ENCODE results near the gene TRMT61B. TPM values are rescaled to one million over a fixed set of nuclear protein-coding genes. Genes with fewer than 3 reads are reported as not detected.
A peak's percentile ranks its signal among the peaks of the same experiment; 100 is the strongest.

Gene TRMT61B
- total RNA-seq, 4 donors from 2014 or later = 8.6 to 20.3 (median 12.7) TPM

DNA sequence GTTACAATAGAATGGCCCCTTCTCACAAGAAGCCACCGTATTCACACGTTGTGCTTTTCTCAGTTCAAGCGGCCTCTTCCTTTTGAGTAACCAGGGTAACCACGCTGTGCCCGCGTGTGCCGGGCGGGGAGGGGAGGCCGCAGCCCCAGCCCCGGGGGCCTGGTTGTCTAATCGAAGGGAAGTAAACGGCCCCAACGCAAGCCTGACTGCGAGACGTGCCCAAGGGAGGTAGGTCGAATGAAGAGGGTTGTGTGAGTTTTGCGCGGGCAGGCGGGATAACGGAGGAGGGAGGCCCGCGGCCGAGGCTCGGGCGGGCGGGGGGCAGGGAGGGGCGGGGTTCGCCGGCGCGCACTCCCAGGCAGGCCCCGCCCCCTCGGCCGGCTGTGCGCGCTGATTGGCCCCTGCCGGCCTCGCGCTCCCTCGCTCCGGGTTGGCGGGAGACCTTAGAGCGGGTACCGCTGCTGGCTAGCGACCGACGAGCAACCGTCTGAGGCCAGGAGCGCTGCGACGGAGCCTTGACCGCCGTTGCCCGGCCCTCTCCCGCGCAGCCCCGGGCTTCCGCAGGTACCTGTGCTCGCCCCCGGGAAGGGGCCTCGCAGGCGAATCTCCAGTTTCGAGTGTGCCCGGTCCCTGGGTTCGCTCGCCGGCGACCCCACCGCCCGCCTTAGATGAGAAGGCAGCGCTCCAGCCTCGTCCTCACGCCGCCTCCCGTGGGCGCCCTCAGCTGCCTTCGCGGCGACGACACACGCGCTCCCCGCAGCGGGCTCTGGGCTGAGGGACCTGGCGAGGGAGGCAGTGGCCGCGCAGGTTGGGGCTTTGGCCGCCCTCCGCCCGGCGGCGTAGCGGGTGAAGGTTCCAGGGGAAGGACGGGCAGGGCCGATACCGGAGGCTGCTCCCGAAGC is 59.5 kb downstream of the TRMT61B start, which contains the start of gene SPDYA:
Gene SPDYA, plus strand, starts transcription at position 451 of the 902 bp plus-strand sequence. CDS start 5,181 bp downstream, outside the sequence.
- 0% methylated on average over 1 to 3 of the region's 97 CpGs for WGBS, 2 donors (ENCODE audit: low coverage in 1 of 2)
- H3K9me3 ChIP-seq = no peaks in the 10 kb centered on the region
- peaks cover 0 to 21% (median 6%) of the 10 kb centered on the region in 3 donors for H3K4me1 ChIP-seq
- peak; percentile 94 for ATAC-seq
- peak within 1 kb of the TSS; percentile 32 to 56 for H3K4me3 ChIP-seq
- H3K27me3 ChIP-seq = no peaks in the 10 kb centered on the region
- H3K27ac ChIP-seq = peak within 1 kb of the TSS in 3 of 4 donors; percentile 4 to 77 (median 71)
- TF ChIP-seq EP300 (IDR thresholded peaks at IDR 0.05) = no peak
- peak in 1 of 2 donors; percentile 6 for TF ChIP-seq POLR2A (IDR thresholded peaks at IDR 0.05)
- TF ChIP-seq POLR2AphosphoS5 (IDR thresholded peaks at IDR 0.05) = peak; percentile 25
- TF ChIP-seq, protein P1, sequence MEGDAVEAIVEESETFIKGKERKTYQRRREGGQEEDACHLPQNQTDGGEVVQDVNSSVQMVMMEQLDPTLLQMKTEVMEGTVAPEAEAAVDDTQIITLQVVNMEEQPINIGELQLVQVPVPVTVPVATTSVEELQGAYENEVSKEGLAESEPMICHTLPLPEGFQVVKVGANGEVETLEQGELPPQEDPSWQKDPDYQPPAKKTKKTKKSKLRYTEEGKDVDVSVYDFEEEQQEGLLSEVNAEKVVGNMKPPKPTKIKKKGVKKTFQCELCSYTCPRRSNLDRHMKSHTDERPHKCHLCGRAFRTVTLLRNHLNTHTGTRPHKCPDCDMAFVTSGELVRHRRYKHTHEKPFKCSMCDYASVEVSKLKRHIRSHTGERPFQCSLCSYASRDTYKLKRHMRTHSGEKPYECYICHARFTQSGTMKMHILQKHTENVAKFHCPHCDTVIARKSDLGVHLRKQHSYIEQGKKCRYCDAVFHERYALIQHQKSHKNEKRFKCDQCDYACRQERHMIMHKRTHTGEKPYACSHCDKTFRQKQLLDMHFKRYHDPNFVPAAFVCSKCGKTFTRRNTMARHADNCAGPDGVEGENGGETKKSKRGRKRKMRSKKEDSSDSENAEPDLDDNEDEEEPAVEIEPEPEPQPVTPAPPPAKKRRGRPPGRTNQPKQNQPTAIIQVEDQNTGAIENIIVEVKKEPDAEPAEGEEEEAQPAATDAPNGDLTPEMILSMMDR (IDR thresholded peaks at IDR 0.05) = peak in 2 of 4 experiments; percentile 8 to 27
- peaks cover 0 to 16% of the 10 kb centered on the region in 2 donors for H3K36me3 ChIP-seq

DNA sequence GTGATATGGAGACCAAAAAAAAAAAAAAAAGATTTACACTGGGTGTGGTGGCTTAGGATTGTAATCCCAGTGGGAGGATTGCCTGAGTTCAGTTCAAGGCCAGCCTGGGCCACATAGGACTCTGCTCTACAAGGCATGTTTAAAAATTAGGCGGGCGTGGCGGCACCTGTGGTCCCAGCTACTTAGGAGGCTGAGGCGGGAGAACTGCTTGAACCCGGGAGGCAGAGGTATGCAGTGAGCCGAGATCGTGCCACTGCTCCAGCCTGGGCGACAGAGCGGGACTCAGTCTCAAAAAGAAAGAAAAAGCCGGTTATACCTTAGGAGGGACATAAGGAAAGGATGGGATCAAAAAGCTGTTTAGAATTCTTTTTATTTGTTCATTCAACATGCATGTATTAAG is 60.2 kb downstream of the TRMT61B start:
- no peak for ATAC-seq
- Histone ChIP-seq H3K36me3 (peaks cover 0 to 23% of the 10 kb centered on the region in 2 donors), H3K27me3 (no peaks in the 10 kb centered on the region), H3K4me3 (peak overlapping the region in 1 of 2 donors; percentile 56), H3K4me1 (peaks cover 0 to 21% (median 6%) of the 10 kb centered on the region in 3 donors), H3K9me3 (no peaks in the 10 kb centered on the region), H3K27ac (peak overlapping the region in 2 of 4 donors; percentile 71 to 77)
- TF ChIP-seq POLR2AphosphoS5 (IDR thresholded peaks at IDR 0.05) (no peak), POLR2A (IDR thresholded peaks at IDR 0.05) (no peak), EP300 (IDR thresholded peaks at IDR 0.05) (no peak)
- TF ChIP-seq, protein P1 (IDR thresholded peaks at IDR 0.05) = no peak
- WGBS, 2 donors (ENCODE audit: low coverage in 1 of 2) = 54 to 79% methylated on average over 7 to 10 of the region's 10 CpGs

DNA sequence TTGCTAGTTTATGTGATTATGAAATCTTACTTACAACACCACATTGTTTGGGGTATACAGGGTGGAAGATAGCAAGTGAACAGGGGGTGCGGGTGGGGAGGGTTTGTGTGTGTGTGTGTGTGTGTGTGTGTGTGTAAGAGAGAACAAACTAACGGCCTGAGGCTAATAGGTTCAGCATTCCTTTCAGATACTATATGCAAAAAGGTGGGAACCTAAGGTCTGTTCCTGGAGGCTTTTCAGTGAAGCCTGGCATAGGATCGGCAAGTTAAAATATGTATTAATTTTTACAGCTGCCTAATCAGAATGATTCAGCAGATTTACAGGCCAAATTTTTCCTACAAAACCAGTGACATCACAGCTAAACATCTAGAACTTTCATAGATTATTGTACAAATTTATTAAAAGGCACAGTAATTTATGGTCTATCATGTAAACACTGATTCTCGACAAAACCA is 67.1 kb downstream of the TRMT61B start:
- Histone ChIP-seq H3K36me3 (peaks cover 0 to 79% of the 10 kb centered on the region in 2 donors), H3K4me3 (no peak overlapping the region), H3K27ac (peak overlapping the region; percentile 38 to 64 (median 55)), H3K27me3 (no peaks in the 10 kb centered on the region), H3K4me1 (peaks cover 0 to 35% (median 12%) of the 10 kb centered on the region in 3 donors), H3K9me3 (no peaks in the 10 kb centered on the region)
- ATAC-seq = no peak
- TF ChIP-seq, protein P1 (IDR thresholded peaks at IDR 0.05) = no peak
- TF ChIP-seq POLR2AphosphoS5 (IDR thresholded peaks at IDR 0.05) (no peak), EP300 (IDR thresholded peaks at IDR 0.05) (no peak), POLR2A (IDR thresholded peaks at IDR 0.05) (no peak)
- 40 to 45% methylated on average over 3 to 4 of the region's 4 CpGs for WGBS, 2 donors (ENCODE audit: low coverage in 1 of 2)

DNA sequence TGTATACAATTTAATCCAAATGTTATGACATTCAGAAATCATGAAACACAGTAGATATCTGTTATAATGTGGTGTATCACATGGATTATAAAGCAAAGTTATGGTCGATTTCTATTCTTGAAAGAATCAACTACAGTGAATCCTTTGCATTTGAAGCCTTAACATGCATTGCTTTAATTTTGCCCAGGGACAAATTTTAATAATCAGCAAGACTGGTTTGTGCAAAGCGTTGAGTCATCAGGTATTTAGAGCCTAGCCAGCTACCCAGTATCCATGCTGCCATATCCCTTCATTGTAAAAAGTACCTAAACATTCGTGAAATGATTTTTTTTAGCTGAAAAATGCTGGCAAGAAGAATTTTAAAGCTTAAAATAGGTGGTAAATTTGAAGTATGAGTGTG is 68.4 kb downstream of the TRMT61B start:
- no peak for TF ChIP-seq EP300 (IDR thresholded peaks at IDR 0.05)
- TF ChIP-seq, protein P1 (IDR thresholded peaks at IDR 0.05) = no peak
- TF ChIP-seq POLR2AphosphoS5 (IDR thresholded peaks at IDR 0.05) = no peak
- no peak for TF ChIP-seq POLR2A (IDR thresholded peaks at IDR 0.05)
- 67 to 77% methylated on average over 3 of the region's 3 CpGs for whole genome bisulfite sequencing, 2 donors (ENCODE audit: low coverage in 1 of 2)
- no peak for ATAC-seq
- H3K4me1 ChIP-seq = peaks cover 0 to 35% (median 12%) of the 10 kb centered on the region in 3 donors
- H3K9me3 ChIP-seq = no peaks in the 10 kb centered on the region
- no peak overlapping the region for H3K4me3 ChIP-seq
- H3K36me3 ChIP-seq = peaks cover 0 to 87% of the 10 kb centered on the region in 2 donors
- no peaks in the 10 kb centered on the region for H3K27me3 ChIP-seq
- H3K27ac ChIP-seq = peak overlapping the region in 2 of 4 donors; percentile 35 to 51

Small RNA genes within 50 kb of the gene (small RNA-seq; reads per million reads assigned to genes)
- gene SNORD92 = 634 to 861 (median 822) reads per million in 4 donors

Other genes starting within 250 kb of the TRMT61B start
- 1,000 to 10,000 TPM in 1 of 4 donors, 100 to 1,000 TPM in 3; 524 to 1,194 (median 837) TPM for gene PPP1CB, start 118.5 kb downstream of the TRMT61B start, total RNA-seq
- gene SPDYA, start 59.5 kb downstream of the TRMT61B start, total RNA-seq = 1 to 10 TPM; 1.0 to 3.9 (median 2.1) TPM
- gene WDR43, start 24.4 kb upstream of the TRMT61B start, total RNA-seq = 10 to 100 TPM; 29.6 to 51.7 (median 39.0) TPM
- gene TOGARAM2, start 111.0 kb upstream of the TRMT61B start, total RNA-seq = 1 to 10 TPM; 1.5 to 3.8 (median 1.9) TPM
- gene PCARE, start 204.2 kb upstream of the TRMT61B start, total RNA-seq = under 1 TPM in 1 of 4 donors, not detected in 3; under 0.01 TPM
- gene CLIP4, start 245.1 kb upstream of the TRMT61B start, total RNA-seq = 10 to 100 TPM; 64.7 to 96.0 (median 77.3) TPM

All from gastroesophageal sphincter (tissue), 4 donors.